GM12891 (cell line): ENCODE measurements around the gene SPTBN5.

Experiments
- PAX5 ChIP-seq: IDR thresholded peaks from 2 replicates; pipeline ENCODE4 v1.6.1; 2011; ENCODE audit warnings: low read length, moderate library complexity, mild to moderate bottlenecking; ENCODE audit not compliant: insufficient read depth, severe bottlenecking
- POLR2A ChIP-seq: IDR thresholded peaks from 2 replicates; pipeline ENCODE4 v1.6.1; 2011; ENCODE audit warnings: low read depth, low read length, control low read depth
- POLR2AphosphoS5 ChIP-seq: IDR thresholded peaks from 2 replicates; pipeline ENCODE4 v1.6.1; 2011; ENCODE audit warnings: low read depth, low read length, control low read depth
- POU2F2 ChIP-seq: IDR thresholded peaks from 2 replicates; pipeline ENCODE4 v1.6.1; 2011; ENCODE audit warnings: low read depth, mild to moderate bottlenecking, control low read depth, low read length, moderate library complexity
- SPI1 ChIP-seq: IDR thresholded peaks from 2 replicates; pipeline ENCODE4 v1.6.1; 2011; ENCODE audit warnings: low read depth, low read length, control low read depth
- TAF1 ChIP-seq: IDR thresholded peaks from 2 replicates; pipeline ENCODE4 v1.6.1; 2011; ENCODE audit warnings: low read depth, low read length, control low read depth

GRCh38 chr15:41844814-41845213, 49.0 kb downstream of the SPTBN5 start:
- TF ChIP-seq POLR2AphosphoS5 (no peak), POU2F2 (no peak), POLR2A (no peak), SPI1 (no peak), TAF1 (no peak), PAX5 (no peak)
